DND-41 (cell line): ENCODE data around the gene RPA4.

Experiments used
- ATAC-seq: fragments of 200-7000 bp; cut with Tn5 transposase; 3 replicates; pipeline ENCODE4 v1.9.1; 2021; ENCODE audit warnings: low read depth; ENCODE audit not compliant: insufficient read depth
- DNase-seq: peaks from one replicate; pipeline ENCODE4 v3.0.0-alpha.2; 2020
- H2AFZ ChIP-seq: 2 replicates; pipeline ENCODE4 v1.6.0; 2012; ENCODE audit warnings: low read depth, low read length
- H3K27ac ChIP-seq: 2 replicates; pipeline ENCODE4 v1.5.1; 2012; ENCODE audit warnings: low read length, inconsistent platforms
- H3K27me3 ChIP-seq: fragments of 200-600 bp; sonication (generic); 2 replicates; pipeline ENCODE4 v1.6.0; 2012; ENCODE audit warnings: low read length, mild to moderate bottlenecking, inconsistent platforms; ENCODE audit not compliant: insufficient read depth, poor library complexity
- H3K36me3 ChIP-seq: 2 replicates; pipeline ENCODE4 v1.5.1; 2012; ENCODE audit warnings: low read length, inconsistent platforms; ENCODE audit not compliant: insufficient read depth
- H3K4me1 ChIP-seq: 2 replicates; pipeline ENCODE4 v1.5.1; 2012; ENCODE audit warnings: mild to moderate bottlenecking, low read length; ENCODE audit not compliant: insufficient read depth
- H3K4me2 ChIP-seq: 2 replicates; pipeline ENCODE4 v1.6.0; 2012; ENCODE audit warnings: mild to moderate bottlenecking, moderate library complexity, low read length, inconsistent platforms; ENCODE audit not compliant: insufficient read depth
- H3K4me3 ChIP-seq, 2 experiments: fragments of 200-600 bp in 1 of 2; shearing (Covaris generic) in 1 of 2; 2 replicates each; pipeline ENCODE4 v1.5.1; 2012 to 2016; ENCODE audit warnings: inconsistent platforms in 2 of 2, low read length in 2 of 2, mild to moderate bottlenecking in 2 of 2, low read depth in 1 of 2, moderate library complexity in 1 of 2
- H3K79me2 ChIP-seq: 2 replicates; pipeline ENCODE4 v1.6.0; 2012; ENCODE audit warnings: low read length, inconsistent platforms; ENCODE audit not compliant: insufficient read depth
- H3K9ac ChIP-seq: 2 replicates; pipeline ENCODE4 v1.6.0; 2012; ENCODE audit warnings: low read depth, mild to moderate bottlenecking, inconsistent platforms, low read length, moderate library complexity
- H3K9me3 ChIP-seq: 2 replicates; pipeline ENCODE4 v1.5.1; 2012; ENCODE audit warnings: low read length, moderate library complexity, mild to moderate bottlenecking, inconsistent platforms; ENCODE audit not compliant: insufficient read depth, severe bottlenecking
- H4K20me1 ChIP-seq: 2 replicates; pipeline ENCODE4 v1.6.0; 2012; ENCODE audit warnings: low read length; ENCODE audit not compliant: insufficient read depth
- EZH2 ChIP-seq: IDR thresholded peaks from 3 replicates; pipeline ENCODE4 v1.6.1; 2012; ENCODE audit warnings: borderline replicate concordance, low read depth, mild to moderate bottlenecking, moderate library complexity, low read length, inconsistent platforms; ENCODE audit not compliant: severe bottlenecking
- TF ChIP-seq, protein P1 (sequence below): IDR thresholded peaks from 2 replicates; pipeline ENCODE4 v1.5.1; 2012; ENCODE audit warnings: borderline replicate concordance, low read length, moderate library complexity, mild to moderate bottlenecking; ENCODE audit not compliant: poor library complexity, severe bottlenecking; ENCODE audit errors: extremely low read depth

The RPA4 gene

DNA sequence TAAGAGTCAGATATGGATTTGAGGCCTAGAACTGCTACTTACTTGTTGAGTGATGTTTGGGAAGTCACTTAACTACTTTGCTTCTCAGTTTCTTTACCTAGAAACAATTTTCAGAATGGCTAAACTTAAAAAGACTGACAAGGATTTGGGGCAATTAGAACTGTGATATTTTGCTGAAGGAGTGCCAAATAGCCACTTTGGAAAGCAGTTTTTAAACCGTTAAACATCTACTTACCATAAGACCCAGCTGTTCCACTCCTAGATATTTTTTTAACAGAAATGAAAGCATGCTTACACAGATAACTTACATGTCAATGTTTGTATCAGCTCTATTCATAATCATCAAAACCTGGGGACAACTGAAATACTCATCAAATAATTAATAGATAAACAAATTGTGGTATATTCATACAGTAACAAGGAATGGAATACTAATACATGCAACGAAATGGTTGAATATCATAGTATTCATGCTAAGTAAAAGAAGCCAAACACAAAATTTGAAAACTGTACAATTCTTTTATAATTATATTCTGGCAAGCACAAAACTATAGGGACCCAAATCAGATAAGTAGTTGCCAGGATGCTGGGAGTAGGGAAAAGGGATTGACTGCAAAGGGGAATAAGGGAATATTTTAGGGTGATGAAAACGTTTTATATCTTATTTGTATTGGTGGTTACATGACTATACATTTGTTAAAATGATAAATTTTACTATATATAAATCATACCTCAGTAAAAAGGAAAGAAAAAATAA lies 24.0 kb downstream of the RPA4 start:
- no peak overlapping the region for H3K4me2 ChIP-seq

DNA sequence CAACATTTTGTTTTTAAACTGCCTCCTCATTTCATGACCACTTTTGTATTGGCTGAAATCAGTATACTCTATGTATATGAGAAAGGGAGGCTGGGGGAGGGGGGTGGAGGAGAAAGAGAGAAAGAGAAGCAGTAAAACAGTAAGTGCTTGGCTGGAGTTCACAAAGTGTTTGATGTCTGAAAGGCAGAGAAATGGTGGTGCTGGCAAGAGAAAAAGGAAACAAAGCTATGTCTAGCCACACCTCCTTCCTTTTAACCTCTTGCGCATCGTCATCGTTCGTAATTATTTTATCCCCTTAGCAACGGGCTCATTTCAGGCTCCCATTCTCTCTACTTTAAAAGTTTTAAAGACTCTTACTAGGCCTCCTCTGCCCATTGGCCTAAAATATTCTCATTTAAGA lies 25.6 kb downstream of the RPA4 start:
- H3K9me3 ChIP-seq: no peaks in the 10 kb centered on the region
- H3K27me3 ChIP-seq: no peaks in the 10 kb centered on the region
- no peaks in the 10 kb centered on the region for H3K36me3 ChIP-seq
- no peaks in the 10 kb centered on the region for H3K79me2 ChIP-seq
- no peak overlapping the region for H3K4me3 ChIP-seq
- no peak overlapping the region for H2AFZ ChIP-seq
- DNase-seq: no peak
- H3K4me1 ChIP-seq: no peaks in the 10 kb centered on the region
- H3K9ac ChIP-seq: no peak overlapping the region
- no peak for ATAC-seq
- no peaks in the 10 kb centered on the region for H4K20me1 ChIP-seq
- no peak overlapping the region for H3K4me2 ChIP-seq
- TF ChIP-seq EZH2: no peak
- TF ChIP-seq, protein P1, sequence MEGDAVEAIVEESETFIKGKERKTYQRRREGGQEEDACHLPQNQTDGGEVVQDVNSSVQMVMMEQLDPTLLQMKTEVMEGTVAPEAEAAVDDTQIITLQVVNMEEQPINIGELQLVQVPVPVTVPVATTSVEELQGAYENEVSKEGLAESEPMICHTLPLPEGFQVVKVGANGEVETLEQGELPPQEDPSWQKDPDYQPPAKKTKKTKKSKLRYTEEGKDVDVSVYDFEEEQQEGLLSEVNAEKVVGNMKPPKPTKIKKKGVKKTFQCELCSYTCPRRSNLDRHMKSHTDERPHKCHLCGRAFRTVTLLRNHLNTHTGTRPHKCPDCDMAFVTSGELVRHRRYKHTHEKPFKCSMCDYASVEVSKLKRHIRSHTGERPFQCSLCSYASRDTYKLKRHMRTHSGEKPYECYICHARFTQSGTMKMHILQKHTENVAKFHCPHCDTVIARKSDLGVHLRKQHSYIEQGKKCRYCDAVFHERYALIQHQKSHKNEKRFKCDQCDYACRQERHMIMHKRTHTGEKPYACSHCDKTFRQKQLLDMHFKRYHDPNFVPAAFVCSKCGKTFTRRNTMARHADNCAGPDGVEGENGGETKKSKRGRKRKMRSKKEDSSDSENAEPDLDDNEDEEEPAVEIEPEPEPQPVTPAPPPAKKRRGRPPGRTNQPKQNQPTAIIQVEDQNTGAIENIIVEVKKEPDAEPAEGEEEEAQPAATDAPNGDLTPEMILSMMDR: no peak
- H3K27ac ChIP-seq: no peak overlapping the region

More for the DNA sequence above, 24.0 kb downstream of the RPA4 start:
- DNase-seq (no peak), ATAC-seq (no peak)
- H3K4me3 ChIP-seq: no peak overlapping the region
- no peaks in the 10 kb centered on the region for H3K27me3 ChIP-seq
- no peak overlapping the region for H2AFZ ChIP-seq
- no peaks in the 10 kb centered on the region for H3K36me3 ChIP-seq
- H3K4me1 ChIP-seq: no peaks in the 10 kb centered on the region
- TF ChIP-seq, protein P1: no peak
- no peak for TF ChIP-seq EZH2
- no peak overlapping the region for H3K9ac ChIP-seq
- no peaks in the 10 kb centered on the region for H4K20me1 ChIP-seq
- no peaks in the 10 kb centered on the region for H3K79me2 ChIP-seq
- no peak overlapping the region for H3K27ac ChIP-seq
- H3K9me3 ChIP-seq: no peaks in the 10 kb centered on the region

- DNase-seq (no peak), ATAC-seq (no peak)
- Histone ChIP-seq H3K79me2 (no peaks in the 10 kb centered on the region), H3K27me3 (no peaks in the 10 kb centered on the region), H3K27ac (no peak overlapping the region), H2AFZ (no peak overlapping the region), H3K4me1 (no peaks in the 10 kb centered on the region), H3K36me3 (no peaks in the 10 kb centered on the region), H3K9me3 (no peaks in the 10 kb centered on the region), H4K20me1 (no peaks in the 10 kb centered on the region), H3K4me3 (no peak overlapping the region), H3K4me2 (no peak overlapping the region), H3K9ac (no peak overlapping the region)
- TF ChIP-seq, protein P1: no peak
- no peak for TF ChIP-seq EZH2
Measured at GRCh38 chrX:96918864-96919263, 35.2 kb downstream of the RPA4 start.
